ENCODE results near the gene ZNF358.

The ZNF358 gene

DNA sequence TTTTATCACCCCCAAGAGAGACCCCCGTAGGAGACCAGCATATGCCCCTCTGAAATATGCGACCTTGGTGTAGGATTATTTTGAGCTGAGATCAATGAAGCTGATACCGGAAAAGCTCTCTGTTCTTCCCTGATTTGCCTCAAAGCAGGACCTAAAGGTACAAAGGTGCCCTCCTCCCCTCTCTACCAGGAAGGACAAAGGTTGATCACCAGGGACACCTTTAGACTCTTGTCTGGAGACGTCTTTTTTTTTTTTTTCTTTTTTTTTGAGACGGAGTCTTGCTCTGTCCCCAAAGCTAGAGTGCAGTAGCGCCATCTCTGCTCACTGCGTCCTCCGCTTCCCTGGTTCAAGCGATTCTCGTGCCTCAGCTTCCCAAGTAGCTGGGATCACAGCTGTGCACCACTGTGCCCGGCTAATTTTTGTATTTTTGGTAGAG lies 26.3 kb upstream of the ZNF358 start:
- DNase-seq: no peak

DNA sequence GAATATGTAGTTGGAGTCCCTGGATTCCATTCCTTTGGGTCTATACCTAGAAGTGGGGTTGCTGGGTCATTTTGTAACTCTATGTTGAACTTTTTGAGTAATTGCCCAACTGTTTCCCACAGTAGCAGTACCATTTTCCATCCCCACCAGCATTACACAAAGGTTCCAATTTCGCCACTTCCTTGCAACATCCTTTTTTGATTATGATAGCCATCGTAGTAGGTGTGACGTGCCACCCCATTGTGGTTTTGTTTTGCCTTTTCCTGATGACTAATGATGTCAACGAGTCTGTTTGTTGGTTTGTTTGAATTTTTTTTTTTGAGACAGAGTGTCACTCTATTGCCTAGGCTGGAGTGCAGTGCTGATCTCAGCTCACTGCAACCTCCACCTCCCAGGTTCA lies 23.8 kb upstream of the ZNF358 start:
- DNase-seq: peak; percentile 48

DNA sequence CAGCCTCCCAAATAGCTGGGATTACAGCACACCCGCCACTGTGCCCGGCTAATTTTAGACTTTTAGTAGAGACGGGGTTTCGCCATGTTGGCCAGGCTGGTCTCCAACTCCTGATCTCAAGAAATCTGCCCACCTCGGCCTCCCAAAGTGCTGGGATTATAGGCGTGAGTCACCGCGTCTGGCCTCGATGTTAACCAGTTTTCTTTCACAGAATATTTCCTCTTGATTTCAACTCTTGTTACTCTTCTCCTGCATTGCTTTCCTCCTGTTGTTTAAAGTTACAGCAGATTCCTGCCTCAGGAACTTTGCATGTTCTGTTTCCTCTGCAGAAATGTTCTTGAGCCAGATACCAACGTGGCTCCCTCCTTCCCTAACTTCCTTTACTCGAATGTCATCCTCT lies 23.3 kb upstream of the ZNF358 start:
- DNase-seq: no peak

DNA sequence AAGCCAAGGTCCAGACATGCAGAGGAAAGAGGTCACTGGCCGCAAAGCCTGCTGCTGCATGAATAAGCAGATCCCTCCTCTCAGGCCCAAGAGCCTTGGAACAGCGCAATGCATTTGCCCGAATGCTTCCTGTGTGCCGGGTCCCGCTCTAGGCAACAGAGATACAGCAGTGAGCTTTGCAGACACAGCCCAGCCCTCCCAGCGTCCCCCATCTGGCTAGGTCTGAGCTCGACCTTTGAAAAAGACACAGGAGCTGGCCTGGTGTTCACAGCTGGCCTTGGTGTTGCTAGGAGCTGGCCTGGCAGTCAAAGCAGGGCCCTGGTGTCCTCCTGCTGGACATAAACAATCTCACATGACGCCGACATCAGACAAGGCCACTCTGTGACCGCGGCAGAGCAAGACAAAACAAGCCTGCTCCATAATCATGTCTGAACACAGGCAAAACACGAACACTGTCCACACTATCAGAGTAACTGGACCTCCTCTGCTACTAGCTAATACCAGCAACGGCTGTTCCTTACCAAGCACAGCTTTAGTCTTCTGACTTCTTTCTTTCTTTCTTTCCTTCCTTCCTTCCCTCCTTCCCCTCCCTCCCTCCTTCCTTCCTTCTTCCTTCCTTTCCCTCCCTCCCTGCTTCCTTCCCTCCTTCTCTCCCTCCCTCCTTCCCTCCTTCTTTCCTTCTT lies 21.3 kb upstream of the ZNF358 start:
- DNase-seq: no peak

DNA sequence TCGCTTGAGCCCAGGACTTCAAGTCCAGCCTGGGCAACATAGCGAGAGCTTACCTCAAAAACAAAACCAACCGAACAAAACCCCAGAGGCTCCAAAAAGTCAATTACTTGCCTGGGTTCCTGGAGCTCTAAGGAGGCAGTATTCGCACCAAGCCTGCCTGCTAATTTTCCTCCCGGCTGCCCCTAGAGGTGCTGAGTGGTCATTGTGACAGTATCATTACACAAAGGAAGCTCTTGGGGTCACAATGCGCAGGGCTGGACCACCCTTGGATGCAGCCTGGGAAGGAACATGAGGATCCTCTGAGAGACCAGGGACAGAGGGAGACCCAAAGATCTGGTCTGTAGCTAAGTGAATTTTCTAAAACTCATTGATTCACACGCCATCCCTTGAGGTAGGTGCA lies 18.6 kb upstream of the ZNF358 start:
- no peak for DNase-seq

DNA sequence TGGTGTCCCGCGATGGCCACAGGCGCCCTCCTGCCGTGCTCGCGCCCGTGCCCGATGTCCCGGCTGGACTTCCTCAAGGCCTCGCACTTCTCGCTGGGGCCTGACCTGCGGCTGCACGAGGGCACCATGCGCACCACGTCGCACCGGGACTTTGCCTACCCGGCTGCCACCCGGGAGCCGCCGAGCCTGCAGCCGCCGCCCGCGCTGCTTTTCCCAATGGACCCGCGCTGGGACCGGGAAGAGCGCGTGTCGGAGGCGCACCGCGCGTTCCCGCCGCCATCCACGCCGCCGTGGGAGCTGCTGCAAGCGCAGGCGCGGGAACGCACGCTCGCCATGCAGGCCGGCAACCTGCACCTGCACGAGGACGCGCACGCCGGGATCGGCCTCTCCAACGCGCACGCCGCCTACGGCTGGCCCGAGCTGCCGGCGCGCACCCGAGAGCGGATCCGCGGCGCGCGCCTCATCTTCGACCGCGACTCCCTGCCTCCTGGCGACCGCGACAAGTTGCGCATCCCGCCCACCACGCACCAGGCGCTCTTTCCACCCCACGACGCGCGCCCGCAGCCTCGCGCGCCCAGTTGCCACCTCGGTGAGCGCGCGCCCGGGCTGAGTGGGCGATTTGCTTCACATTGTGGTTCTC lies 15.0 kb upstream of the ZNF358 start:
- DNase-seq: peak; percentile 42

DNA sequence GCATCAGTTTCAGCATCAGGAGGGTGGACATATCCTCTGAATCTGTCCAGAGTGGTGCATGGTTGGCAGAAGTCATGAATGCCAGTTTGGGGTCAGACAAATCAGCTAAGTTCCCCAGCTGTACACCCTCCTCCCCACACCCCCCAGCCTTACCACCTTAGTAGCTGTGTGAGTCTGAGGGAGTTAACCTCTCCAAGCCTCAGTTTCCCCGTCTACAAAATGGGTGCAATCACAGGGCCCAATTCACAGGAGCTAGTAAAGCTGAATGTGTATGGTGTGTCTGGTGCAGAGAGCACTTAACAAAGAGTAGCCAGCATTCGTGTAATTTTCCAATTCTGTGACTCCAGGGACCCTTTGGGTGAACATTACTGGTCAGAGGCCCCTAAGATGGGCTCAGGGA lies 13.4 kb upstream of the ZNF358 start:
- DNase-seq: no peak

DNA sequence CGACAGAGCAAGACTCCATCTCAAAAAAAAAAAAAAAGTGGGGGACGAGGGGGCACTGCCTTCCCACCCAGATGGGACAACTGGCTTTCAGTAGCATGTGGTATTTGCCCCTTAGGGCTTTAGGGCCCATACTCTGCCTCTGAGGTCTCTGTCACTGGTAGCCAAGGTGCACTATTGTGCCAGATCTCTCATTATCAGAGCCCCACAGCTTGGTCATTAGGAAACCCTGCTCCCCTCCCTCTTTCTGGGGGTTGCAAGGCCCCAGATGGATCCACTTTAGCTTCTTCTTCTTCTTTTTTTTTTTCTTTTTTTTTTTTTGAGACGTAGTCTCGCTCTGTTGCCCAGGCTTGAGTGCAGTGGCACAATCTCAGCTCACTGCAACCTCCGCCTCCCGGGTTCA lies 11.2 kb upstream of the ZNF358 start:
- DNase-seq: no peak

DNA sequence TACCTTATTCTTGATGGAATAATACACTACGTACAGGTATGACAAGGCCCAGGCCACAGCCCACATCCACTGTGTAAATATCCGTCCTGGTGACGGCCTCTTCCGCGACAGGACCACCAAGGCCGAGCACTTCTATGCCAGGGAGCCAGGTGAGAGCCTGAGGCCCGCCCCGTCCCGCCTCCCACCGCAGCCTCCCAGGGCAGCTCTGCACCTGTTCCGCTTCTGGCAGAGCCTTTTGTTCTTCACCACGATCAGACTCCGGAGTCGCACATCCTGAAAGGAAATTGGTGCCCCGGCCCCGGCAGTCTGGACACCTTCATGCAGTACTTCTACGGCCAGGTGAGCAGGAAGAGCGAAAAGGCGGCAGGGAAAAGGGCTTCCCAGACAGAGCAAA lies 10.6 kb upstream of the ZNF358 start:
- no peak for DNase-seq

DNA sequence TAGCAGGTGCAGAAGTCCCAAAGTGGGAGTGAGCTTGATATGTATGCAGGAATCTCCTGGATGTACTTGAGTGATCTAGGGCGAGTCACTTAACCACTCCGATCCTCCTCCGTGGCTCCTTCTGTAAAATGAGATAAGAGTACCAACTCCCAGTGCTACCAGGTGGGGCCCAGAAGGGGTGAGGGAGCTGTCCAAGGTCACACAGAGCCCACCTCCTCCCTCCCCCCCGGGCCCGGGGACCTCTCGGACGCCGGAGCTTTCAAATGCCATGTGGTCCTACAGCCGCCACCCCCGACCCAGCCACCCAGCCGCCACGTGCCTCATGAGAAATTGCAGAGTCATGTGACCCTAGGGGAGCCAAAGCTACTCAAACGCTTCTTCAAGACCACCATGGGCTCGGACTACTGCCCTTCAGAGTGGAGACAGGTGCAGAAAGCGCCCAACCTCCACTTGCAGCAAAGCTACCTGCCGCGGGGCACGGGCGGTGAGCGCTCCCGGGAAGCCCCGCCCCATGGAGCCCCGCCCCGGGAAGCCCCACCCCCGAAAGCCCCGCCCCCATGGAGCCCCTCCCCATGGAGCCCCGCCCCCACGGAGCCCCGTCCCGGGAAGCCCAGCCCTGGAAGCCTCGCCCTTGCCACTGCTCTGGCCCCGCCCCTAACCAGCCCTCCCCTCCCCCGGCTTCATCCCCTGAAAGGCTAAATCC lies 10.1 kb upstream of the ZNF358 start:
- no peak for DNase-seq

DNA sequence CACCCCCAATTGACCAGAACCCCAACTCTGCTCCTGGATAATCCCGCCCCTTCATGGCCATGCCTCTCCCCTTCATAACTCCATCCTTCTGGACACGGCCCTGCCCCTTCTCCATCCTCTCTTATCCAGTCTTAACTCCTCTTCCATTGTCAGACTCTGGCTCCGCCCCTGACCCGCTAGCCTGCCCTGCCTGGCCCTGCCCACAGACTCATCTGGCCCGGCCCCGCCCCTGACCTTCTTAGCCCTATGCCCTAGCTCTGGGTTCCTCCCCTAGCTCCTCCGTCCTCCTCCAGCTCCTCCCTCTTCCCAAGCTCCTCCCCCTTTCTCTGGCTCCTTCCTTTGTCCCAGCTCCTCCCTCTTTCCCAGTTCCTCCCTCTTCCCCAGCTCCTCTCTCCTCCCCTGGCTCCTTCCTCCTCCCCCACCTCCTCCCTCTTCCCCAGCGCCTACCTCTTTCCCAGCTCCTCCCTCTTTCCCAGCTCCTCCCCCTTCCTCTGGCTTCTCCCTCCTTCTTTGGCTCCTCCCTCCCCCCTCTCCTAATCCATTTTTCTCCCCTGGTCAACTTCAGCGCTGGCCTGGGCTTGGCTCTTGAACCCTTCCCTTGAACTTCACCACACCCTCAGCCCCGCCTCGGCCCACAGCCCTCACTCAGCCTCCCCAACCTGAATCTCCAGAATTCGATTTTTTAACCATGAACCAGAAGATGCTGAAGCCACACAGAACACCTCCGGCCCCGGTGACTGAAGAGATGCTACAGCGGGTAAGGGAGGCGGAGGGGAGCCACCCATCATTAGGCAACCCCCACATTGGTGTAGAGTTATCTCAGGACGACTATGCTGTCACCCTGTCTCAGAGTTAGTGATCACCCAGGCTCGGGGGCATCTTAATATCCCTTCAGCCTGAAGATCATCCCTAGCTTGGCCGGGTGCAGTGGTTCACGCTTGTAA lies 9.2 kb upstream of the ZNF358 start:
- DNase-seq: peak; percentile 20

DNA sequence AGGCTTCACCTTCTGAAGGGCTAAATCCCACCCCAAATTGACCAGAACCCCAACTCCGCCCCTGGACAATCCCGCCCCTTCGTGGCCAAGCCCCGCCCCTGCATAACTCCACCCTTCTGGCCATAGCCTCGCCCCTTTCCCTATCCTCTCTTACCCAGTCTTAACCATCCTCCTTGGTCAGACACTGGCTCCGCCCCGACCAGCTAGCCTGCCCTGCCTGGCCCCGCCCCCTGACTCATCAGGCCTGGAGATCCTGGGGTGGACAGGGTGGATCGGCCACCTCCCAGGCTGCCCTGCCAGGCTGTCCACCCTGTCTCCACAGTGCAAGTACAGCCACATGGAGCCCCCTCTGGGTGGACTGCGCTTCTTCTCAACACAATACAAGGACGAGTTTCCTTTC lies 8.0 kb upstream of the ZNF358 start:
- DNase-seq: no peak

DNA sequence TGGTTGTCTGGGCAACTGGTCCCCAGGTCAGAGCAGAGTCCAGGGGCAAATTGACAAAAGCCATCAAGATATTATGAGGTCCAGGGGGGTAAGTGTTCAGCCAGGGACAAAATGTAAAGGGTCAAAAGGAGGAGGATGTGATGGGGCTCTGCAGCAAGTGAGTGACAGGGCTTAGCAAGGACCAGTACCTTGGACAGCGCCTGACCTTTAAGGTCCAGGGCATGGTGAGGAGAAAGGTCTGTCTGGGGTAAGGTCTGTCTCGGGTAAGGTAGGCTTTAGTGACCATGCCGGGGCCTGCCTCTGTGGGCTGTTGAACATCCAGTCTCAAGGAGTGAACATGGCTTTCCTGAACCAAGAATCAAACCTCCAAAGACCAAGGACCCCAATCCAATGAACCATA lies 6.3 kb upstream of the ZNF358 start:
- DNase-seq: no peak

DNA sequence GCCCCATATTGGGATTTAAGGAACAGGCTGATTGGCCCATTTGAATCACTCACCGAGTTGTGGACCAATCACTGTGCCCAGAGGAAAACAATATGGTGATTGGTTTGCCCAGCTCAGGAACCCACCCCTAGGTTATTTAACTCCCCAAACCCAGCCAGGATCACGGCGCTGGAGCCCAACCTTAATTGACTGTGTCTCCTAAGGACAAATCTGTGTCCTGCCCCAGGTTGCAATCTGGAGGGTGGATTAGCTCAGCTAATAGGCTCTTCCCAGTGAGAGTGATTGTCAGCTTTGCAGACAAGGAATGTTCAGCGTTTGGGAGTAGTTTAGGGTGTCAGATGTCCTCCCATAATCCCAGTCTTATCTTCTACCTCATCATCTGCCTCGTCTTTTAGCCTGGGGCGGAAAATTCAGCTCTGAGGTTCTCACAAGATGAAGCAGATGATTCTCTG lies 3.5 kb upstream of the ZNF358 start:
- DNase-seq: no peak

DNA sequence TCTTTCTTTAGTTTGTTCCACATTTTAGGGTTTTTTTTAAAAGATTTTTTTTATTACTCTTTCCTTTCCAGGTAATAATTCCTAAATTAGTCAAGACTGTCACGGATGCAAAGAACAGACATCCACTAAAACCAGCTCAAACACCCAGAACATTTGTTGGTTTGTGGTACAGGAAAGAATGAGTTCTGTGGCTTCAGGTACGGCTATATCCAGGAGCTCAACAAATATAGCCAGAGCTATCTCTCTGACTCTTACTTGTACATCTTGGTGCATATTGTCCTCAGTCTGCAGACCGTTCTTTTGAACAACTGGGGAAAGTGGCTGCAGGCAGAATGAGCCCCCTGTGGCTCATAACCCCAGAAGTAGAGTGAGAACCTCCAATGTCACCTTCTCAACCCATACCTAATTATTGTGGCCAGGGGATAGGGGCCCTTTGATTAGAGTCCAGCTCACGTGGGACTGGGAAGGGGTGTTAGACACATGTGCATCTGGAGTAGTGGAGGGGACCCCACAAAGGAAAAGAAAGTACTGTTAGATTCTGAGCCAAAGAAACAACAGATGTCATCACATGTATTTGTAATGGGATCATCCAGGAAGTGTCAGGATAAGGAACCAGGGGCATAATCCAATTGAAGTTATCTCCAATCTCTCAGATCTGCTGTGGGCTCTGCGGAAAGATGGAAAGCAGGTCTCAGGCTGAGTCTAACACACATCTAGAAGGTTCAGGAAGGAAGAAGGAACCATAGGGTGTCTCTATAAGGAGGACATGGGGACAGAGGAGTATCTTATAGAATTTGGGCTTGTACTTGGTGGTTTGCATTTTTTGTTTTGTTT lies 1.9 kb upstream of the ZNF358 start:
- DNase-seq: no peak

DNA sequence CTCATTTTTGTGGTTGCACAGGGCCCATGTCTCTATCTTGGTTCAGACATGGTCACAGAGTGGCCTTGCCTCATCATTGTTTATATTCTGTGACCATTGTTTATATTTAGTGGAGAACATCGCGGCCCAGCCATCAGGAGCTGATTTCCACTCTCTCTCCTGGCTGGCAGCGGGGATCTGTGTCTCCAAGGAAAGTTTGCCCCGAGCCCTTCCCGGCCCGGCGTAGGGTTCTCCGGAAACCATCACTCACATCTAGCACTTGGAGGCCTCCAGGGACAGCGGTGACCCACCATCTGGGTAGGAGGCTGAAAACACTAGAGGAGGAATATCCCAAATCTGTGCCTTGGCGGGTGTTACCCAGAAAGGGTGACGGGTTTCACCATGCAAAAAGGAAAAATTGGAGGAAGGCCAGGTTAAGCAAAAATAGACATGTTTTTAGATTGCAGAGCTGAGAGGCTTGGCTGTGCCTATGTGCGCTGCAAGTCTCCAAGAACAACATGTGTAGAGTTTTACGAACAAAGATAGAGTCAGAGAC lies 726 bp upstream of the ZNF358 start:
- no peak for DNase-seq

DNA sequence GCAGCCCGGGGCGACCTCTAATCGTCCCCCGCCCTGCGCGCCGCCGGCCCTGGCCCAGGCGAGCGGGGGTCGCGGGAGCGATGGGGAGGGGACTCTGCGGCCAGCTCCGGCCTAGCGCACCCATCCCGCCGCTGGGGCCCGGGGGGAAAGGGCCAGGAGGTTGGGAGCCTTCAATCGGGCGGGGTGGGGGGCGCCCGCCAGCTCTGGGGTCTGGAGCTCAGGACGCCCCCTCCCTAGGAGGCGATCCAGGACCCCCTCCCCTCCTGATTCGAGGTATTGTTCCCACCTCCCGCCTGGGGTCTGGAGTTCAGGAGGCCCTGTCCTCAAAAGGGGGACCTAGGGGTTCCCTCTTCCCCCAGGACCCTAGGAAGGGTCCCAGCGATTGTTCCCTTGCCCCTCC lies 430 bp downstream of the ZNF358 start:
- no peak for DNase-seq

DNA sequence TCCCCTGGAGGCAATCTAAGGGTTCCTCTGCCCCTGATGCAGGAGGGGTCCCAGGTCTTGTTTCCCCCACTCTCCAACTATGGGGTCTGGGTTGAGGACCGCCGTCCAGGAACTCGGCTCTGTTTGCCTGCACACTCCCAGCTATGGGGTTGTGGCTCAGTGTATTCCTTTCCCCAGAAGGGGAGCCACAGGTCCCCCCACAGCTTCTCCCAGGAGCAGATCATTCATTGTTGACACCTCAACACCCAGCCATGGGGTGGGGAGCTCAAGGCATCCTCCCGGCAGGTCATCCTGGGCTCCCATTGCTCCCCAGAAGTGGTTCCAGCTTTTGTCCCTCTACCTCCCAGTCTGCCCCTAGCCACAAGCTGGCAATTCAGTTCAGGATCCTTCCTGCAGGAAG lies 975 bp downstream of the ZNF358 start:
- DNase-seq: no peak

DNA sequence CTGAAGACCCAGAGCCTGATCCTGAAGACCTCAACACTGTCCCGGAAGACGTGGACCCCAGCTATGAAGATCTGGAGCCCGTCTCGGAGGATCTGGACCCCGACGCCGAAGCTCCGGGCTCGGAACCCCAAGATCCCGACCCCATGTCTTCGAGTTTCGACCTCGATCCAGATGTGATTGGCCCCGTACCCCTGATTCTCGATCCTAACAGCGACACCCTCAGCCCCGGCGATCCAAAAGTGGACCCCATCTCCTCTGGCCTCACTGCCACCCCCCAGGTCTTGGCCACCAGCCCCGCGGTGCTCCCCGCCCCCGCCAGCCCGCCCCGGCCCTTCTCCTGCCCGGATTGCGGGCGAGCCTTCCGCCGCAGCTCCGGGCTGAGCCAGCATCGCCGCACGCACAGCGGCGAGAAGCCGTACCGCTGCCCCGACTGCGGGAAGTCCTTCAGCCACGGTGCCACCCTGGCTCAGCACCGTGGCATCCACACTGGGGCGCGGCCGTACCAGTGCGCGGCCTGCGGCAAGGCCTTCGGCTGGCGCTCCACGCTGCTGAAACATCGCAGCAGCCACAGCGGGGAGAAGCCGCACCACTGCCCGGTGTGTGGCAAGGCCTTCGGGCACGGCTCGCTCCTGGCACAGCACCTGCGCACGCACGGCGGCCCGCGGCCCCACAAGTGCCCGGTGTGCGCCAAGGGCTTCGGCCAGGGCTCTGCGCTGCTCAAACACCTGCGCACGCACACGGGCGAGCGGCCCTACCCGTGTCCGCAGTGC lies 3.6 kb downstream of the ZNF358 start:
- DNase-seq: no peak

DNA sequence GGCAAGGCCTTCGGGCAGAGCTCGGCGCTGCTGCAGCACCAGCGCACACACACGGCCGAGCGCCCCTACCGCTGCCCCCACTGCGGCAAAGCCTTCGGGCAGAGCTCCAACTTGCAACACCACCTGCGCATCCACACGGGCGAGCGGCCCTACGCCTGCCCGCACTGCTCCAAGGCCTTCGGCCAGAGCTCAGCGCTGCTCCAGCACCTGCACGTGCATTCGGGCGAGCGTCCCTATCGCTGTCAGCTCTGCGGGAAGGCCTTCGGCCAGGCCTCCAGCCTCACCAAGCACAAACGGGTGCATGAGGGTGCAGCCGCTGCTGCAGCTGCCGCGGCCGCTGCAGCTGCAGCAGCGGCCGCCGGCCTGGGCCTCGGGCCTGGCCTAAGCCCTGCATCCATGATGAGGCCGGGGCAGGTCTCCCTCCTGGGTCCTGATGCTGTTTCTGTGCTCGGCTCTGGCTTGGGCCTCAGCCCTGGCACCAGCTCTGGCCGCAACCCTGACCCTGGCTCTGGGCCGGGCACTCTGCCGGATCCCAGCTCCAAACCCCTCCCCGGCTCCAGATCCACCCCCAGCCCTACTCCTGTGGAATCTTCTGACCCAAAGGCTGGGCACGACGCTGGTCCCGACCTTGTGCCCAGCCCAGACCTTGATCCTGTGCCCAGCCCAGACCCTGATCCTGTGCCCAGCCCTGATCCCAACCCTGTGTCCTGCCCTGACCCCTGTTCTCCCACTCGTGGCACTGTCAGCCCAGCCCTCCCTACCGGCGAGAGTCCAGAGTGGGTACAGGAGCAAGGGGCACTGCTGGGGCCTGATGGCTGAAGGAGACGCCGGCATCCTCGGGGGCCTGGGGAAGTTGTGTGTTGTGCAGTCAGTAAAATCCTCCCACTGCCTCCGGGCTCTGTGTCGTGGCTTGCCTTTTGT lies 4.5 kb downstream of the ZNF358 start:
- DNase-seq: no peak

Data from stimulated activated naive CD4-positive, alpha-beta T cell treated with Interleukin-2 at 50 U/mL for 16 hours (primary cell).